HFFc6 (cell line): ENCODE data around the gene SPATS2L. TPM values are rescaled to one million over a fixed set of nuclear protein-coding genes. Genes with fewer than 3 reads are reported as not detected.

Experiments
- DNase-seq: peaks from one replicate; pipeline ENCODE4 v3.0.0-alpha.2; 2018
- H3K27ac Mint-ChIP-seq: 2 replicates; pipeline ENCODE4 v1.8.0; 2020; ENCODE audit warnings: mild to moderate bottlenecking, mixed read lengths
- H3K27me3 Mint-ChIP-seq: 2 replicates; pipeline ENCODE4 v1.8.0; 2021; ENCODE audit warnings: mild to moderate bottlenecking, moderate library complexity, mixed read lengths; ENCODE audit not compliant: insufficient read depth
- H3K36me3 Mint-ChIP-seq: 2 replicates; pipeline ENCODE4 v1.8.0; 2021; ENCODE audit warnings: low read depth, mixed read lengths
- H3K4me1 Mint-ChIP-seq: 2 replicates; pipeline ENCODE4 v1.8.0; 2020; ENCODE audit warnings: low read depth, mixed read lengths
- H3K4me3 Mint-ChIP-seq: 2 replicates; pipeline ENCODE4 v1.8.0; 2020; ENCODE audit warnings: mild to moderate bottlenecking, moderate library complexity, mixed read lengths
- H3K9me3 Mint-ChIP-seq: 2 replicates; pipeline ENCODE4 v1.8.0; 2020; ENCODE audit warnings: mild to moderate bottlenecking, mixed read lengths
- total RNA-seq, 6 experiments: library from RNA; stranded (reverse); fragmentation: NEBNext Ultra II Directional; extraction: Animal tissue kit (Norgen Biotek cat#: 25700); gene quantifications; 2 replicates in 1 of 6; 3 replicates in 5 of 6; pipeline ENCODE4 v1.2.3, GENCODE V29; 2021
- TF ChIP-seq, protein P1 (sequence below): fragments of 200-600 bp; sonication (generic); IDR thresholded peaks from 2 replicates; pipeline ENCODE4 v1.5.0; 2021; ENCODE audit warnings: antibody characterized with exemption, mild to moderate bottlenecking

Gene SPATS2L
- total RNA-seq, 6 experiments from 2014 or later = 146 to 205 (median 198) TPM

DNA sequence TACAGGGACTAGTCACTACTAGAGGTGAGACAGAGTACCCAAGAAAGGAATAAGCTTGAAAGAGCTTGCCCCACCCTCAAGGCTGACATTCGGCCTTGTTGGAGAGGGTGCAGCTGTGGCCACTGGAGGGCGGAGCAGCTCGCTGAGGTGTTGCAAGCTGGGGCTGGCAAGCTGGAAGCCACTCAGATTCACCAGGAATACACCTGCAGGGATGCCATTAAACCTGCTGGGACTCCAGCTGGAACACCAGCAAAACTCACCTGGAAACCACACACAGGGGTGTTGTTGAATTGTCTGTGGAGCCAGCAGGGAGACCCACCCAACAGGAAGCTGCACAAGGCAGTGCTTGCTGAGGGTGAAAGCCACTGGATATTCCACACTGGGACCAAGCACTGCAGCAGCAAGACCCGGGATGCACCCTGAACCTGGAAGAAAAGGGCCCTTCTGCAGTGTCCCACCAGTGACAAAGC is 177.3 kb downstream of the SPATS2L start:
- TF ChIP-seq, protein P1, sequence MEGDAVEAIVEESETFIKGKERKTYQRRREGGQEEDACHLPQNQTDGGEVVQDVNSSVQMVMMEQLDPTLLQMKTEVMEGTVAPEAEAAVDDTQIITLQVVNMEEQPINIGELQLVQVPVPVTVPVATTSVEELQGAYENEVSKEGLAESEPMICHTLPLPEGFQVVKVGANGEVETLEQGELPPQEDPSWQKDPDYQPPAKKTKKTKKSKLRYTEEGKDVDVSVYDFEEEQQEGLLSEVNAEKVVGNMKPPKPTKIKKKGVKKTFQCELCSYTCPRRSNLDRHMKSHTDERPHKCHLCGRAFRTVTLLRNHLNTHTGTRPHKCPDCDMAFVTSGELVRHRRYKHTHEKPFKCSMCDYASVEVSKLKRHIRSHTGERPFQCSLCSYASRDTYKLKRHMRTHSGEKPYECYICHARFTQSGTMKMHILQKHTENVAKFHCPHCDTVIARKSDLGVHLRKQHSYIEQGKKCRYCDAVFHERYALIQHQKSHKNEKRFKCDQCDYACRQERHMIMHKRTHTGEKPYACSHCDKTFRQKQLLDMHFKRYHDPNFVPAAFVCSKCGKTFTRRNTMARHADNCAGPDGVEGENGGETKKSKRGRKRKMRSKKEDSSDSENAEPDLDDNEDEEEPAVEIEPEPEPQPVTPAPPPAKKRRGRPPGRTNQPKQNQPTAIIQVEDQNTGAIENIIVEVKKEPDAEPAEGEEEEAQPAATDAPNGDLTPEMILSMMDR = peak; percentile 68

DNA sequence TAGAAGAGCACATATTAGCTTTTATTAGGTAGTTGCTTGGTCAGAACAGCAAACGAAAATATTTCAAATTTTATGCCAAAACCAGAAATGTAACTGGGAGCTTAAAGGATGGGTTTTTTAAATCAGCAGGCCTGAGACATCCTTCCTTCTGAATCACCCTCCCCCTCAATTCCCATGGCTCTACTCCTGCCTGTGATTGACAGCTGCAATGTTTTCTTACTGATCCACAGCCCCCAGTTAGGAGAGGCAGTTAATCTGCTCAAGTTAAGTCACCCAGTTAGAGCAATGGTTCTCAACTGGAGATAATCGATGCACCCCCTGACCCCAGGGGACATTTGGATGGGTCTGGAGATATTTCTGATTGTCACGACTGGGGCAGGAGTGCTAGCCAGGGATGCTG is 178.4 kb downstream of the SPATS2L start:
- peaks cover 39% of the 10 kb centered on the region for H3K4me1 Mint-ChIP-seq
- H3K27ac Mint-ChIP-seq = no peak overlapping the region
- H3K4me3 Mint-ChIP-seq = no peak overlapping the region
- H3K36me3 Mint-ChIP-seq = peaks cover 16% of the 10 kb centered on the region
- DNase-seq = no peak
- H3K9me3 Mint-ChIP-seq = no peaks in the 10 kb centered on the region
- H3K27me3 Mint-ChIP-seq = no peaks in the 10 kb centered on the region; the same call in 1 of the 2 replicates
- TF ChIP-seq, protein P1 = no peak

More for the DNA sequence above, 177.3 kb downstream of the SPATS2L start:
- Mint-ChIP-seq H3K36me3 (peaks cover 16% of the 10 kb centered on the region), H3K27me3 (no peaks in the 10 kb centered on the region), H3K9me3 (no peaks in the 10 kb centered on the region), H3K4me3 (no peak overlapping the region; the same call in 1 of the 2 replicates), H3K4me1 (peaks cover 51% of the 10 kb centered on the region), H3K27ac (peak overlapping the region; percentile 34; the same call in 1 of the 2 replicates)
- no peak for DNase-seq

DNA sequence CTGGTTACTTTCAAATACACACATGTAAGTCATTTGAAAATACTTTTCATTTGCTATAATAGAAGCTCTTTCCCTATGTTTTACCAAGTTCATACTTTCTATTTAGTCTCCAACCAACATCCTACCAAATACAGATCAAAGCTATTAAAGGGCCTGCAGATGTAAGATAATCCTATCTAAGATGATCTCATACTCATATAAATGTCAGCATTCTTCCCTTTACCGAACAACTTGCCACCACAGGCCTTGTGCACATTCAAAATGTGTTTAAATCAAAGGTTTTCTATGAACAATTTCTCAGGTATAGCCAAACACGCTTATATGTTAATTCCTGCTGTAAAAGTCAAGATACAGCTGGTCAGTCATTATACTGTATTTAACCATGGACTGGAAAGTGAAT is 180.0 kb downstream of the SPATS2L start:
- TF ChIP-seq, protein P1 = no peak
- Mint-ChIP-seq H3K27me3 (no peaks in the 10 kb centered on the region; the same call in 1 of the 2 replicates), H3K4me3 (no peak overlapping the region), H3K4me1 (peaks cover 23% of the 10 kb centered on the region), H3K9me3 (no peaks in the 10 kb centered on the region), H3K36me3 (peaks cover 28% of the 10 kb centered on the region), H3K27ac (0 out of 2 replicates have a peak overlapping the region, but pooled peaks have one; percentile 1)
- no peak for DNase-seq

DNA sequence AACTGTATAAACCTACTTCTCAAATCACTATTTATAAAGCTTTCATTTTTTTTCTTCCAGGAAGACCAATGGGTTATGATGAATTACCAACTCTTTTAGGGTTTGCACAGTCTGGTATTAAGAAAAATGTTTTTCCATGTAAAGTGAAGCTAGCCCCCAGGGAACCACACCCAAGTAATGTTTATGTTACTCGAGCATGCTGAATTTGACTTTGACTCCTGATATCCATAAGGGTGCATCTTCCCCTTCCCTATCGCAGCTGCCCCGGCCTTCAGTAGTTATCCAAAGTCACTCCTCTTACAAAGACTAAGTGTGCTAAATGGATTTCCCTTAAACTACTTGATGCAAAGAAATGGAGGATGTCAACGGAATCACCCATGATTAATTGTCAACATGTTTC is 181.7 kb downstream of the SPATS2L start:
- no peaks in the 10 kb centered on the region for H3K9me3 Mint-ChIP-seq
- no peak overlapping the region for H3K27ac Mint-ChIP-seq
- peaks cover 21% of the 10 kb centered on the region for H3K4me1 Mint-ChIP-seq
- DNase-seq = no peak
- TF ChIP-seq, protein P1 = no peak
- H3K36me3 Mint-ChIP-seq = peaks cover 36% of the 10 kb centered on the region
- no peak overlapping the region for H3K4me3 Mint-ChIP-seq
- no peaks in the 10 kb centered on the region; the same call in 1 of the 2 replicates for H3K27me3 Mint-ChIP-seq

DNA sequence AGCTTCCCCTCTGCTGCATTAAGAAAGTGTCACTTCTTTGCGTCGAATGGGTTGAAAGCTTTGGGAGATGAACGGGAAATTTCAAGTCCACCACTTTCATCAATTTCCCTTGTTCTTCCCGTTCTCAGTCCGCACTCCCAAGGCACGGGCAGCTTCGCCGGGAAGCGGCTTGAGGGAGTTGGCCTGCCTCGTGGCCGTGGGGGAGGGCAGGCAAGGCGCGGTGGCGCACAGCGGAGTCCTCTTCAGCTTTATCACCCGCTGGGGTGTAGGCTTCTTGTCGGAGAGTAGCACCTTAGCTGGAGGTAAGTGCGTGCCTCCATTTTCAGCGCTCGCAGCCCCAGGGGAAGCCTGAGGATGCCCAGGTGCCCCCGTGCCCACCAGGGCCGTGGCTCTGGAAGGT is 183.5 kb downstream of the SPATS2L start:
- Mint-ChIP-seq H3K27ac (no peak overlapping the region), H3K4me3 (no peak overlapping the region), H3K4me1 (peaks cover 14% of the 10 kb centered on the region), H3K9me3 (no peaks in the 10 kb centered on the region), H3K27me3 (no peaks in the 10 kb centered on the region; the same call in 1 of the 2 replicates), H3K36me3 (peaks cover 28% of the 10 kb centered on the region)
- no peak for DNase-seq
- TF ChIP-seq, protein P1 = no peak
